T47D (cell line): ENCODE measurements around the gene DGKB.

ENCODE experiments used
- DNase-seq, 2 experiments: peaks; one replicate each; pipeline versions ENCODE4 v3.0.0 to v3.0.0-alpha.2; 2011 to 2012; ENCODE audit warnings: low read depth in 1 of 2, low spot score in 1 of 2
- JUND ChIP-seq: IDR thresholded peaks from 2 replicates; pipeline ENCODE4 v1.6.1; 2012; ENCODE audit warnings: low read depth
- in situ Hi-C: cut with HindIII; loops from 2 replicates; pipeline ENCODE4 v1.10.0; 2016; ENCODE audit warnings: low sequenced_read_pairs, low pct_unique_long_range_greater_than_20kb

The DGKB gene

GRCh38 chr7:14717816-14718215 is 184.7 kb downstream of the DGKB start:
- no peak for TF ChIP-seq JUND
- in situ Hi-C loops, result no loop called here
- peak; percentile 22 to 58 for DNase-seq

- TF ChIP-seq JUND, result no peak
- in situ Hi-C loops, result no loop called here
- no peak for DNase-seq
Observed at GRCh38 chr7:14717169-14717568, 185.4 kb downstream of the DGKB start.

- TF ChIP-seq JUND, result no peak
- DNase-seq, result no peak
- in situ Hi-C loops, result no loop called here
Observed at GRCh38 chr7:14714161-14714728, 188.3 kb downstream of the DGKB start.

- TF ChIP-seq JUND, result no peak
- in situ Hi-C loops, result no loop called here
Observed at GRCh38 chr7:14698239-14698638, 204.3 kb downstream of the DGKB start.

GRCh38 chr7:14697684-14698083 is 204.9 kb downstream of the DGKB start:
- in situ Hi-C loops, result no loop called here
- no peak for DNase-seq
- no peak for TF ChIP-seq JUND

More at GRCh38 chr7:14698239-14698638, 204.3 kb downstream of the DGKB start:
- peak in 1 of 2 experiments; percentile 12 for DNase-seq

GRCh38 chr7:14691597-14692203 is 210.9 kb downstream of the DGKB start:
- TF ChIP-seq JUND, result no peak
- in situ Hi-C loops, result no loop called here
- peak in 1 of 2 experiments; percentile 51 for DNase-seq

GRCh38 chr7:14691034-14691433 is 211.5 kb downstream of the DGKB start:
- in situ Hi-C loops, result no loop called here
- no peak for TF ChIP-seq JUND
- DNase-seq, result no peak

GRCh38 chr7:14690486-14690885 is 212.1 kb downstream of the DGKB start:
- no peak for DNase-seq
- in situ Hi-C loops, result no loop called here

GRCh38 chr7:14690075-14690474 is 212.5 kb downstream of the DGKB start:
- in situ Hi-C loops, result no loop called here

More at GRCh38 chr7:14690486-14690885, 212.1 kb downstream of the DGKB start:
- no peak for TF ChIP-seq JUND

GRCh38 chr7:14688208-14688607 is 214.3 kb downstream of the DGKB start:
- TF ChIP-seq JUND, result no peak
- in situ Hi-C loops, result no loop called here
- DNase-seq, result no peak

More at GRCh38 chr7:14690075-14690474, 212.5 kb downstream of the DGKB start:
- DNase-seq, result no peak
- no peak for TF ChIP-seq JUND

GRCh38 chr7:14687777-14688176 is 214.8 kb downstream of the DGKB start:
- DNase-seq, result no peak
- TF ChIP-seq JUND, result no peak
- in situ Hi-C loops, result no loop called here

GRCh38 chr7:14687241-14687640 is 215.3 kb downstream of the DGKB start:
- DNase-seq, result no peak
- in situ Hi-C loops, result no loop called here
- TF ChIP-seq JUND, result no peak

- DNase-seq, result no peak
- TF ChIP-seq JUND, result no peak
- in situ Hi-C loops, result no loop called here
Observed at GRCh38 chr7:14685167-14685566, 217.4 kb downstream of the DGKB start.
